Measurements from ENCODE around the gene TMEM86B.
"Not testable (repeated sequence)": the region's sequence is repeated elsewhere in the genome, so short reads cannot be mapped to it uniquely, and the experiment has no call there.

The TMEM86B gene

DNA sequence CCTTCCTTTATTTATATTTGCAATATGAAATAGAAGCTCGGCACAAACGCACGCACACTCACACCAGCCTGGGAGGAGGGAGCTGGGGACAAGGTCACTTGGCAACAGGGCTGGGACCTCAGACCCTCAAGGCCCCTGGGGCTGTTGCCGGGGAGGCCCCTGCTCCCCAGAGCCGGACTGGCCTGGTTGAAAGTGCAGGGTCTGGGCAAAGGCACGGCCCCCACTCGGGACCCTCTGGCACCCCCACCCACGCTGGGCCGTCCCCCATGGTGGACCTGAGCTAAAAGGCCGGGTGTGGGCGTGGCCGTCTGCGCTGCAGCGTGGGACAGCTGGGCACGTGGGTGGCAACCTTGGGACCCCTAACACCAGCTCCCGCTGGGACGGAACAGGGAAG is 1.2 kb upstream of the TMEM86B start:
- FAIRE-seq (no peak), DNase-seq (ENCODE audit: insufficient read length, low spot score) (no peak)
- TF ChIP-seq, protein P1, sequence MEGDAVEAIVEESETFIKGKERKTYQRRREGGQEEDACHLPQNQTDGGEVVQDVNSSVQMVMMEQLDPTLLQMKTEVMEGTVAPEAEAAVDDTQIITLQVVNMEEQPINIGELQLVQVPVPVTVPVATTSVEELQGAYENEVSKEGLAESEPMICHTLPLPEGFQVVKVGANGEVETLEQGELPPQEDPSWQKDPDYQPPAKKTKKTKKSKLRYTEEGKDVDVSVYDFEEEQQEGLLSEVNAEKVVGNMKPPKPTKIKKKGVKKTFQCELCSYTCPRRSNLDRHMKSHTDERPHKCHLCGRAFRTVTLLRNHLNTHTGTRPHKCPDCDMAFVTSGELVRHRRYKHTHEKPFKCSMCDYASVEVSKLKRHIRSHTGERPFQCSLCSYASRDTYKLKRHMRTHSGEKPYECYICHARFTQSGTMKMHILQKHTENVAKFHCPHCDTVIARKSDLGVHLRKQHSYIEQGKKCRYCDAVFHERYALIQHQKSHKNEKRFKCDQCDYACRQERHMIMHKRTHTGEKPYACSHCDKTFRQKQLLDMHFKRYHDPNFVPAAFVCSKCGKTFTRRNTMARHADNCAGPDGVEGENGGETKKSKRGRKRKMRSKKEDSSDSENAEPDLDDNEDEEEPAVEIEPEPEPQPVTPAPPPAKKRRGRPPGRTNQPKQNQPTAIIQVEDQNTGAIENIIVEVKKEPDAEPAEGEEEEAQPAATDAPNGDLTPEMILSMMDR (IDR thresholded peaks at IDR 0.05; ENCODE audit: insufficient read depth, missing control alignments) = no peak

DNA sequence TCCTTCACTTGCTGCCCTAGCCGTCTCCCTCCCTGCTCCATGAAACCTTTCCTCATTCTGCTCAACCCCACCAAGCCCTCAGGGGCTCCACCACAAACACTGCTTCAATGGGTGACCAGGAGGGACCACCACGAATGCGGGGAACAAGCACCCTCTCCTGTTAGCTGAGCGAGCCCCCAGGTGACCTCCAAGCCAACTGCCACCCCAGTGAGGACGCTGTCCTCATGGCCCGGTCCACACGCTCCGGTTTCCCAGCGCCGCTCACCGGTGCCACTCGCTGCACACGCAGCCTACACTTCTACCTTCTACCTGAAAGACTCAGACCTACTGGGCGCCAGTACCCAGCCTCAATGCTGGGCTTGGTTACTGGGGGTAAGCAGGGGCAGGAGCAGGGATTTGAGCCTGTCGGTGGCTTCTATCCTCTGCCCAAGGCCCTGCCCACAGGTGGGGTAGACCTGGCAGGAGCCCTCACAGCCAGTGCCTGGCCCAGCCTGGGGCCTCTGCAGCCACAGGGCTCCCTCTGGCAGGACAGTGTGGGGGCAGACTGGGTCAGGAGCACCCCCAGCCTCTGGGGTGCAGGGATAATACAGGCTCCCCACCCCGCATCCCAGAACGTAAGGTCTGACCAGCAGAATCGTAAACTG is 704 bp upstream of the TMEM86B start:
- no peak for FAIRE-seq

DNA sequence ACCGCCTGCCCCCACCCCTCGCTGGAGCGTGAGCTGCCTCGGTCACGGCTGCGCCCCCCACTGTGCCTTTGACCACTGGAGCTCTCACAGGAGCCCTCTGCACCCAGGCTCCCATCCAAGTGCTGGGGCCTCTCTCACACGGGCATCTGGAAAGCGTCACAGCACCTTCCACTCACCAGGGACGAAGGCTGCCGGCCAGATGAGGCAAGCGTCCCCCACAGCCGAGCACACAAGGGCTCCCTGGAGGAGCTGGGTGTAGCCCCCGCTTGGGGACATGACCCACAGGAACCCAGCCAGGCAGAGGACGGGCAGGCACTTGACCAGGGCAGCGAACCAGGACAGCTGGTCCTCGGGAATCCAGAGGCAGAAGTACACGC is 560 bp downstream of the TMEM86B start:
- TF ChIP-seq, protein P1 (IDR thresholded peaks at IDR 0.05; ENCODE audit: insufficient read depth, missing control alignments) = no peak
- no peak for FAIRE-seq
- no peak for DNase-seq (ENCODE audit: insufficient read length, low spot score)

More for the DNA sequence above, 704 bp upstream of the TMEM86B start:
- DNase-seq (ENCODE audit: insufficient read length, low spot score) = no peak
- TF ChIP-seq, protein P1 (IDR thresholded peaks at IDR 0.05; ENCODE audit: insufficient read depth, missing control alignments) = no peak

DNA sequence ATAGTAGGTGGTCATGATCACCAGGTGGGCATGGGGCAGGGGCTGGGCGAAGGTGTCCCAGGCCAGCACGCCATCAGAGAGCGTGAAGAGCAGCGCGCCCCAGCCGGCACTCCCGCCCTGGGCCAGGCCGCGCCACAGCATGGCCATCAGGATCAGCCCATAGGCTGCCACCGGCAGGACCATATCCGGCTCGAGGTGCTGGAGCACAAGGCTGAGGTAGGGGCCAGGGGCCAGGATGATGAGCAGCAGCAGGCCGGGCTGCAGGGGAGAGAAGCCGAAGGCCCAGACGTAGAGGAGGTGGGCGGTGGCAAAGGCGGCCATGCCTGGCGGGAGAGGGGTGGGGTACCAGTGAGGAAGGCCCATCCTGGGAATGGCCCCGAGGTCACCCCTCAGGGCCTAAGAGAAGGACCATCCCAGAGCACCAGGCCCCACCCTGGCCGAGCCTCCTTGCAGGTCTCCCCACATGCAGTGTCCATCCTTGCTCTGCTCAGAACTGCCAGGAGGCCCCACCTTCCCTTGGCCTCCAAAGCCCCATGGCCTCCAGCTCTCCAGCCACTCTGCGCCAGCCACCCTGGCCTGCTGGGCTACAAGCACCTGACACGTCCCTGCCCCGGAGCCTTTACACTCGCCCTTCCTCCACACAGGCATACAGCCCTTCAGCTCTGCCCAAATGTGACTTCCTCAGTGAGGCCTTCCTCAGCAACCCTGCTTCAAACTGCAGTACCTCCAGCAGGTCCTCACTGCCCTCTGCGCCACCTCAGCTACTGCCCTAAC is 1.1 kb downstream of the TMEM86B start:
- FAIRE-seq = no peak
- no peak for DNase-seq (ENCODE audit: insufficient read length, low spot score)
- TF ChIP-seq, protein P1 (IDR thresholded peaks at IDR 0.05; ENCODE audit: insufficient read depth, missing control alignments) = no peak

DNA sequence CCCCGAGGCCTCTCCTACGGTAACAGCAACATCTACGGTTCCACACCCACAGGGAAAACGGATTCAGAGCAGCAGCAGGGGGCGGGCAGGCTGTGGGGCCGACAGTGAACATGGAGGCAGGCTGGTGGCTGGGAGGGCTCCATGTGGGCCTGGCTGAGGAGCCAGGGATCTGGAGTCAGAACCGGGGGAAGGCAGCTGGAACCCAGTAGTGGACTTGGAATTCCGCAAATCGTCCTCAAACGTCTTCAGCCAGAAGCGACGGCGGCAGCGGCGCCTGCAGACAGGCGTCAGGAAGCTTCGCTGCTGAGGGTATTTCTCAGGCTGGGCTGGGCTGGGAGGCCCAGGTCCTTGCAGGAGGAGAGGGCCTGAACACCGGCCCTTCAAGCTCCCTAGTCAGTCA is 1.8 kb downstream of the TMEM86B start:
- DNase-seq (ENCODE audit: insufficient read length, low spot score) = no peak
- FAIRE-seq = no peak
- TF ChIP-seq, protein P1 (IDR thresholded peaks at IDR 0.05; ENCODE audit: insufficient read depth, missing control alignments) = no peak

DNA sequence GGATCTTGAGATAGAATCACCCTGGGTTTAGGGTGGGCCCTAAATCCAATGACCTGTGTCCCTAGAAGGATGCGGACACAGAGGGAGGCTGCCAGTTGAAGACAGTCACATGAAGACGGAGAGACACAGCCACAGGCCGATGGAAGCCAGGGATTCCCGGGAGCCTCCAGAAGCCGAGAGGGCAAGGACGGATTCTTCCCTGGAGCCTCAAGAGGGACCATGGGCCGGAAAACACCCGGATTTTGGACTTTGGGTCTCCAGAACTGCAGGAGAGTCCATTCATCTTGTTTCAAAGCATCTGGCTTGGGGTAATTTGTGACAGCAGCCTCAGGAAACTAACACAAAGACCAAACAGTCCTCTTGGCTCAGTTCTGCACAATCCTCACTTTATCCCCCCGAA is 2.3 kb downstream of the TMEM86B start:
- no peak for FAIRE-seq
- TF ChIP-seq, protein P1 (IDR thresholded peaks at IDR 0.05; ENCODE audit: insufficient read depth, missing control alignments) = no peak
- DNase-seq (ENCODE audit: insufficient read length, low spot score) = no peak

DNA sequence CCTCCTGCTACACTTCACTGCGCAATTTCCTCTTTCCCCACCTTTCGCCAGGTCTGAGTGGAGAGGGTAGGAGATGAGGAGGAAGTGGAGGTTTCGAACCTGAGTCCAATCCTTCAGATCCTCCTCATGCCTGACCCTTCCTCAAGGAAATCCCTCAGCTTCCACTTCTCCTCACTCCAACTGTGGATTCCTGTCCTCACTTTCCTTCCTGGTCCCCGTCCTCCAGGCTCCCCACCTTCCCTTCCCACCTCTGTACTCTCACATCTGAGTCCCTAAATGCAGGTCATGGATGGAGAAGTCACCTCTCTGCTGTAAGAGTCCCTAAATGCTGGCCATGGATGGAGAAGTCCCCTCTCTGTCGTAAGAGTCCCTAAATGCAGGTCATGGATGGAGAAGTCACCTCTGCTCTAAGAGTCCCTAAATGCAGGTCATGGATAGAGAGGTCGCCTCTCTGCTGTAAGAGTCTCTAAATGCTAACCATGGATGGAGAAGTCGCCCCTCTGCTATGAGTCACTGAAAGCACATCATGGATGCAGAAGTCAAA is 3.1 kb downstream of the TMEM86B start:
- no peak for DNase-seq (ENCODE audit: insufficient read length, low spot score)
- FAIRE-seq = no peak
- TF ChIP-seq, protein P1 (IDR thresholded peaks at IDR 0.05; ENCODE audit: insufficient read depth, missing control alignments) = no peak

DNA sequence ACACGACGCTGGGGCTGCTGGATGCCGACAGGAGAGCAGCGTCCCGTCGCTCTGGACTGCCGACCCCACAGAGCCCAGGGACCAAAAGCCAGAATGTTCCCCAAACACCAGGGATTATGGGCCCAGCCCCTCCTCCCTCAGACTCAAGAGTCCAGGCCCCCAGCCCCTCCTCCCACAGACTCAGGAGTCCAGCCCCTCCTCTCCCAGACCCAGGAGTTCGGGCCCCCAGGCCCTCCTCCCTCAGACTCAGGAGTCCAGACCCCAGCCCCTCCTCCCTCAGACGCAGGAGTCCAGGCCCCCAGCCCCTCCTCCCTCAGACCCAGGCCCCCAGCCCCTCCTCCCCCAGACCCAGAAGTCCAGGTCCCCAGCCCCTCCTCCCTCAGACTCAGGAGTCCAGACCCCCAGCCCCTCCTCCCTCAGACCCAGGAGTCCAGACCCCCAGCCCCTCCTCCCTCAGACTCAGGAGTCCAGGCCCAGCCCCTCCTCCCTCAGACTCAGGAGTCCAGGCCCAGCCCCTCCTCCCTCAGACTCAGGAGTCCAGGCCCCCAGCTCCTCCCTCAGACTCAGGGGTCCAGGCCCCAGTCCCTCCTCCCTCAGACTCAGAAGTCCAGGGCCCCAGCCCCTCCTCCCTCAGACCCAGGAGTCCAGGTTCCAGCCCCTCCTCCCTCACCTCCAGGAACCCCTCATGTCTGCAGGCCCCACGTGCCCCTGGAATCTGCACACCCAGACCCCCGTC is 3.7 kb downstream of the TMEM86B start:
- FAIRE-seq; DNase-seq (ENCODE audit: insufficient read length, low spot score): not testable (repeated sequence)
